ENCODE results near the gene TERB1. TPM values are rescaled to one million over a fixed set of nuclear protein-coding genes. Genes with fewer than 3 reads are reported as not detected.
"Not testable (repeated sequence)": the region's sequence is repeated elsewhere in the genome, so short reads cannot be mapped to it uniquely, and the experiment has no call there.

The TERB1 gene
- total and polyA plus RNA-seq, 2 experiments from 2014 or later = 0.07 TPM; not detected in 1

DNA sequence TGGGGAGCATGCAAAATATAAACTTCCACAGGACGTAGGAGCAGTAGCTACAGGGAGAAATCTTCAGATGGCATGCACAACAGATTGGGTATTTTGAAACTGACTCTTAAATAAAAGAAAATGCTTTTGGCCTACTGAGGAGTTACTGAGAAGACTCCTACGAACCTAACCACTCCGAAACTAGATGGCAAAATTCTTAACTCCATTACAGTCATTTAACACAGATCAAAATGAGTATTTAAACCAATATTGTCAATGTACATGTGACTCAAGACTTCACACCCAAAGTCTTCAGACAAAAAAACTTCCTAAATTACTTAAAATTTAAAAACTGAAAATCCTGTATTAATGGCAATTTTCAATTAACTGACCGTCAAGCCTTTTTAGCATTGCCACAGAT is 8.4 kb upstream of the TERB1 start:
- H3K4me3 ChIP-seq = no peak overlapping the region
- no peaks in the 10 kb centered on the region for H3K9me3 ChIP-seq (ENCODE audit: low read depth)
- DNase-seq (ENCODE audit: low spot score) = no peak
- no peaks in the 10 kb centered on the region for H3K9me2 ChIP-seq (replicated peaks; ENCODE audit: insufficient read depth)
- no peak overlapping the region for H3K27ac ChIP-seq
- H2AFZ ChIP-seq = no peak overlapping the region
- no peaks in the 10 kb centered on the region for H3K79me2 ChIP-seq
- H4K20me1 ChIP-seq (ENCODE audit: insufficient read depth, poor library complexity, severe bottlenecking) = no peaks in the 10 kb centered on the region
- H3K36me3 ChIP-seq (replicated peaks; ENCODE audit: insufficient read depth, low read depth) = no peaks in the 10 kb centered on the region
- no peaks in the 10 kb centered on the region for H3K27me3 ChIP-seq
- H3K4me1 ChIP-seq (ENCODE audit: insufficient read depth) = no peaks in the 10 kb centered on the region
- H3K4me2 ChIP-seq = no peak overlapping the region
- 93% methylated on average over 4 of the region's 4 CpGs for WGBS (ENCODE audit: low lambda C conversion rate, missing lambda C conversion rate)
- TF ChIP-seq EZH2 (IDR thresholded peaks at IDR 0.05; ENCODE audit: borderline replicate concordance) (no peak), EZH2phosphoT487 (IDR thresholded peaks at IDR 0.05; ENCODE audit: low read depth, severe bottlenecking, unreplicated experiment) (no peak)
- TF ChIP-seq, protein P1, sequence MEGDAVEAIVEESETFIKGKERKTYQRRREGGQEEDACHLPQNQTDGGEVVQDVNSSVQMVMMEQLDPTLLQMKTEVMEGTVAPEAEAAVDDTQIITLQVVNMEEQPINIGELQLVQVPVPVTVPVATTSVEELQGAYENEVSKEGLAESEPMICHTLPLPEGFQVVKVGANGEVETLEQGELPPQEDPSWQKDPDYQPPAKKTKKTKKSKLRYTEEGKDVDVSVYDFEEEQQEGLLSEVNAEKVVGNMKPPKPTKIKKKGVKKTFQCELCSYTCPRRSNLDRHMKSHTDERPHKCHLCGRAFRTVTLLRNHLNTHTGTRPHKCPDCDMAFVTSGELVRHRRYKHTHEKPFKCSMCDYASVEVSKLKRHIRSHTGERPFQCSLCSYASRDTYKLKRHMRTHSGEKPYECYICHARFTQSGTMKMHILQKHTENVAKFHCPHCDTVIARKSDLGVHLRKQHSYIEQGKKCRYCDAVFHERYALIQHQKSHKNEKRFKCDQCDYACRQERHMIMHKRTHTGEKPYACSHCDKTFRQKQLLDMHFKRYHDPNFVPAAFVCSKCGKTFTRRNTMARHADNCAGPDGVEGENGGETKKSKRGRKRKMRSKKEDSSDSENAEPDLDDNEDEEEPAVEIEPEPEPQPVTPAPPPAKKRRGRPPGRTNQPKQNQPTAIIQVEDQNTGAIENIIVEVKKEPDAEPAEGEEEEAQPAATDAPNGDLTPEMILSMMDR (IDR thresholded peaks at IDR 0.05; ENCODE audit: poor library complexity) = no peak

DNA sequence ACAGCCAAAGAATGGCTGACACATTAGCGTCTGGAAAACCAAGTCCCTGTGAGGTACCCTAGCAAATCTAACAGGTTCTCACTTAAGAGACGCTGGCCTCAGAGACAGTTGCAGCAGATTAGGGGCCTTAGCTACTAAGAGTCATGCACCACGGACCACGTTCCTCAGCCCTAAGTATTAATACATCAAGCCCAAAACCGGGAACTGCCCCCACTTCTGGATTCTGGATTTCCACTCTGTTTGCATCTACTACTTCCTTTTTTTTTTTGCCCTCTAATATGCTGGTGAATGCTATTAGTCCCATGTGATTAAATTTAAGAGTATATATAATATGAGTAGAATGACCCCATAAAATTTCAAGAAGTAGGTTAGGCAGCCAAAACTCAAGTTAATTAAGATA is 775 bp upstream of the TERB1 start:
- TF ChIP-seq, protein P1 (IDR thresholded peaks at IDR 0.05; ENCODE audit: poor library complexity) = no peak
- TF ChIP-seq EZH2phosphoT487 (IDR thresholded peaks at IDR 0.05; ENCODE audit: low read depth, severe bottlenecking, unreplicated experiment) (no peak), EZH2 (IDR thresholded peaks at IDR 0.05; ENCODE audit: borderline replicate concordance) (no peak)
- Histone ChIP-seq H2AFZ (no peak overlapping the region), H3K79me2 (no peaks in the 10 kb centered on the region), H3K36me3 (replicated peaks; ENCODE audit: insufficient read depth, low read depth) (no peaks in the 10 kb centered on the region), H3K27me3 (no peaks in the 10 kb centered on the region), H4K20me1 (ENCODE audit: insufficient read depth, poor library complexity, severe bottlenecking) (no peaks in the 10 kb centered on the region), H3K9me3 (ENCODE audit: low read depth) (no peaks in the 10 kb centered on the region), H3K4me1 (ENCODE audit: insufficient read depth) (no peaks in the 10 kb centered on the region), H3K4me2 (no peak overlapping the region), H3K4me3 (no peak overlapping the region), H3K27ac (no peak overlapping the region), H3K9me2 (replicated peaks; ENCODE audit: insufficient read depth) (no peaks in the 10 kb centered on the region)
- no peak for DNase-seq (ENCODE audit: low spot score)
- WGBS (ENCODE audit: low lambda C conversion rate, missing lambda C conversion rate) = 94% methylated on average over 5 of the region's 5 CpGs

DNA sequence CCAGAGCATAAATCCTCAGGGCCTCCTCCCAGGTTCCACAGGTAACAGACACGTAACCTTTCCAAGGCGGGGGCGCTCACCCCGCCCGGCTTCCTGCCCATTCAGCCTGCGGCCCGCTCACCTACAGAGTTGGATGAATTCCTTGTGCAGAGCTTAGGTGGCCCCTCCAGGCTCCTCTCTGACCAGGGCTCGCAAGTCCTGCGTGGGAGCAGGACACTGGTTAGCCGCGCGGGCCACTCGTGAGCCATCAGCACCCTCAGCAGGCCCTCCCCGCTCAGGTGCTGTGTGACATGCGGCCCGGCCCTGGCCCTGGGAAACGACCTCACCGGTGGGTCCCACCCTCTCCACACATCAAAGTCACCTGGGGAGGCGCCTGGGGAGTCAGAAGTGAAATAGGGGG is 528 bp downstream of the TERB1 start:
- Histone ChIP-seq H3K36me3 (replicated peaks; ENCODE audit: insufficient read depth, low read depth) (no peaks in the 10 kb centered on the region), H3K9me3 (ENCODE audit: low read depth) (no peaks in the 10 kb centered on the region), H3K4me1 (ENCODE audit: insufficient read depth) (no peaks in the 10 kb centered on the region), H3K79me2 (no peaks in the 10 kb centered on the region), H4K20me1 (ENCODE audit: insufficient read depth, poor library complexity, severe bottlenecking) (no peaks in the 10 kb centered on the region), H3K4me3 (no peak overlapping the region), H3K9me2 (replicated peaks; ENCODE audit: insufficient read depth) (no peaks in the 10 kb centered on the region), H3K27me3 (no peaks in the 10 kb centered on the region), H3K4me2 (no peak overlapping the region), H3K27ac (no peak overlapping the region), H2AFZ (no peak overlapping the region)
- no peak for DNase-seq (ENCODE audit: low spot score)
- 98% methylated on average over 19 of the region's 19 CpGs for WGBS (ENCODE audit: low lambda C conversion rate, missing lambda C conversion rate)
- TF ChIP-seq EZH2phosphoT487 (IDR thresholded peaks at IDR 0.05; ENCODE audit: low read depth, severe bottlenecking, unreplicated experiment) (no peak), EZH2 (IDR thresholded peaks at IDR 0.05; ENCODE audit: borderline replicate concordance) (no peak)
- TF ChIP-seq, protein P1 (IDR thresholded peaks at IDR 0.05; ENCODE audit: poor library complexity) = no peak

DNA sequence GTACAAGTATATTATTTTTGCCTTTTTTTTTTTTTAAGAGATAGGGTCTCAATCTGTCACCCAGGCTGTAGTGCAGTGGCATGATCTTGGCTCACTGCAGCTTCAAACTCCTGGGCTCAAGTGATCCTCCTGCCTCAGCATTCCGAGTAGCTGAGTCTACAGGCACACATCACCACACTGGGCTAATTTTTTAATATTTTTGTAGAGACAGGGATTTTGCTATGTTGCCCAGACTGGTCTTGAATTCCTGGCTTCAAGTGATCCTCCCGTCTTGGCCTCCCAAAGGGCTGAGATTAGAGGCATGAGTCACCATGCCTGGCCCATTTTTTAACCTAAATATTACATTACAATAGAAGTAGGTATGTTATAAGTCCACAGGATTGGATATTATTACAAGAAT is 3.2 kb downstream of the TERB1 start:
- TF ChIP-seq, protein P1 (IDR thresholded peaks at IDR 0.05; ENCODE audit: poor library complexity) = no peak
- no peak for TF ChIP-seq EZH2phosphoT487 (IDR thresholded peaks at IDR 0.05; ENCODE audit: low read depth, severe bottlenecking, unreplicated experiment)
- TF ChIP-seq EZH2 (IDR thresholded peaks at IDR 0.05; ENCODE audit: borderline replicate concordance) = no peak
- Histone ChIP-seq H3K4me1 (ENCODE audit: insufficient read depth) (no peaks in the 10 kb centered on the region), H3K9me3 (ENCODE audit: low read depth) (no peaks in the 10 kb centered on the region), H3K4me2 (no peak overlapping the region), H3K9me2 (replicated peaks; ENCODE audit: insufficient read depth) (no peaks in the 10 kb centered on the region), H3K36me3 (replicated peaks; ENCODE audit: insufficient read depth, low read depth) (no peaks in the 10 kb centered on the region), H3K27me3 (no peaks in the 10 kb centered on the region), H3K79me2 (no peaks in the 10 kb centered on the region), H3K4me3 (no peak overlapping the region), H4K20me1 (ENCODE audit: insufficient read depth, poor library complexity, severe bottlenecking) (no peaks in the 10 kb centered on the region), H3K27ac (no peak overlapping the region), H2AFZ (no peak overlapping the region)
- DNase-seq (ENCODE audit: low spot score) = no peak
- 75% methylated on average over 2 of the region's 2 CpGs for WGBS (ENCODE audit: low lambda C conversion rate, missing lambda C conversion rate)

DNA sequence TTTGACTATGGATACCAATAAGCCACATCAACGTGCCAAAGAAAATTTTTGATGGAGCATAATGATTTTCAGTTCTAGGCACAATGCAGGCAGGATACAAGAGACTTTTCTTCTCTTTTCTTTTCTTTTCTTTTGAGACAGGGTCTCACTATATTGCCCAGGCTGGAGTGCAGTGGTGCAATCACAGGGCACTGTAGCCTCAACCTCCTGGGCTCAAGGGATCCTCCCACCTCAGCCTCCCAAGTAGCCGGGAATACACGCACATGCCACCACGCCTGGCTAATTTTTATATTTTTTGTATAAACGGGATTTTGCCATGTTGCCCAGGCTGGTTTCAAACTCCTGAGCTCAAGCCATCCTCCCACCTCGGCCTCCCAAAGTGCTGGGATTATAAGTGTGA is 7.4 kb downstream of the TERB1 start:
- H3K9me2 ChIP-seq (replicated peaks; ENCODE audit: insufficient read depth); H4K20me1 ChIP-seq (ENCODE audit: insufficient read depth, poor library complexity, severe bottlenecking); H3K27ac ChIP-seq; H2AFZ ChIP-seq; H3K79me2 ChIP-seq; H3K4me3 ChIP-seq; H3K4me1 ChIP-seq (ENCODE audit: insufficient read depth); H3K4me2 ChIP-seq; H3K27me3 ChIP-seq; DNase-seq (ENCODE audit: low spot score); H3K9me3 ChIP-seq (ENCODE audit: low read depth); H3K36me3 ChIP-seq (replicated peaks; ENCODE audit: insufficient read depth, low read depth): not testable (repeated sequence)
- 92% methylated on average over 6 of the region's 6 CpGs for WGBS (ENCODE audit: low lambda C conversion rate, missing lambda C conversion rate)

Measured in hepatocyte (in vitro differentiated cells).